ENCODE data around the gene INPP5A.

The INPP5A gene

GRCh38 chr10:132650611-132651250, 113.1 kb downstream of the INPP5A start:
- DNase-seq: no peak

GRCh38 chr10:132651511-132652029, 114.0 kb downstream of the INPP5A start:
- no peak for DNase-seq

DNA sequence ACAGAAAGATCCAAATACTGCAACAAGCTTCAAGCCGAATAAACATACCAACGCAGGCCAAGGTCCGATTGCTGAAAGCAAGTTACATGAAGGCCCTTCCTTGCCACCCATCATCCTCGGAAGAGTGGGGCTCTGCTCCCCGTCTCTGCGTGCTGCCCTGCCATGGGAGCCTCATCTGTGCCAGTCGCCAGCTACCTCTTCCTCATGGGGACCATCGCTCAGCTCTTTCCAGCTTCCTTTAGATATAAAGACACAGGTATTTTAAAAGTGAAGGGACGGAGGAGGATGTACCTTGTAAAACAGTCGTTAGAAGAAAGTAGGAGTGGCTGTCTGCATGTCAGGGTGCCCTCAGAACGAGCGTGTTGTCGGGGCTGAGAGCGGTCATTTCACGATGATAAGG, 114.9 kb downstream of the INPP5A start:
- DNase-seq: no peak

GRCh38 chr10:132652936-132653590, 115.5 kb downstream of the INPP5A start:
- DNase-seq: no peak

- DNase-seq: no peak
Measured at GRCh38 chr10:132653721-132654120, 116.1 kb downstream of the INPP5A start.

- no peak for DNase-seq
Measured at GRCh38 chr10:132654121-132654571, 116.6 kb downstream of the INPP5A start.

DNA sequence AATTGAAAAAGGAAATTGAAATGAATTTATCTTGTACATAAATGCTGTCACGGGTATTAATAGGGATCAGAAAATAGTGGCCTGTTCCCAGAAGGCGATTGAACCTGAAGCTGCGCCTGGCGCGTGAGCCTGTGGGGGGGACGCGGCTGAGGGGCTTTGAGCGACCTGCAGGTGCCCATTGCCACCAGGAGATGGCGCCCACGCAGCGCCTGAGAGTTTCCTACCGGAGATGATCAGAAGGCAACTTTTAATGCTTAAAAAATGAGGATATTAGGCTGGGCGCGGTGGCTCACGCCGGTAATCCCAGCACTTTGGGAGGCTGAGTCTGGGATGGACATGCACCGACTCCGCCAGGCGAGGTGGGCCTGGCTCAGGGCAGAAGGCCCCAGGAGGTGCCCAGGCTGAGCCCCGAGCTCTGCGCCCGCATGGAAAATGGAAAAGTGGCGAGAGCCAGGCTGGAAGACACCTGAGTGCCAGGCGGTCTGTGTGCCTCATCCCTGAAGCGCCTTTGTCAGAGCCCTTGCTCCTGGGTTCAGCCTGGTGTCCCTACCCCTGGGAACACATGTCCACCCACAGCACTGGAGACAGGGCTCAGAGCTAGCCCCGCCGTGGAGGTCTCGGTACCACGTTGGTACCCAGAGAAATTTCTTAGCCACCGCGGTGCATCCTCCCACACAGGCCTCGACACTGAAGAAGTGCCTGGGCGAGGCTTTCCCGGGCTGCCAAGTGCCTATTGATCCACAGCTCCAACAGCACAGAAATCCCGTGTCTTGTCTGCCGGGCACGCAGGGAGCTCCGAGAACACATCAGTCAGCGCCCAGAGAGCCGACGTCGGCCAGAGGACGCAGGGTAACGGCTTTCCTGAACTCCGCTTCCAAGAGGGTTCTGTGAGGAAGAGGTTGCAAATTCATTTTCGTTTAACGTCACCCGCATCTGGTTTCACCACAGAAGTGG, 117.4 kb downstream of the INPP5A start:
- DNase-seq: peak; percentile 58

DNA sequence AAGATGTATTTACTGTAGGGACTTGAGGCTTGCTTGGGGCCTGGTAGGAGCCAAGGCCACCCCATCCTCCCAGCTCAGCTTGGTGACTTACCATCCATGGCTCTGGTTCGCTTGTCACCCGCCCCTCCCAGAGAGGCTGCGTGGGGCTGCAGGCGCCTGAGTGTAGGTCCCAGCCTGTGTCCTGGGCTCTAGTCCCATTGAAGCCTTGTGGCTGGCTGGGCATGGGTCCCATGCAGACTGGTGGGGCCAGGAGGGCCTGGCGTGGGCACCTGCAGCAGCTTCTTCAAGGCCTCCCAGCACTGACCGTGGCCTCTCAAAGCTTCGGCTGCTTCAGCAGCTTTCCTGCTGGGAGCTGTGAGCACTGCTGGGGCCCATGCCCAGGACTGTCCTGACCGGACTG, 118.1 kb downstream of the INPP5A start:
- no peak for DNase-seq

GRCh38 chr10:132656283-132657126, 118.9 kb downstream of the INPP5A start:
- no peak for DNase-seq

DNA sequence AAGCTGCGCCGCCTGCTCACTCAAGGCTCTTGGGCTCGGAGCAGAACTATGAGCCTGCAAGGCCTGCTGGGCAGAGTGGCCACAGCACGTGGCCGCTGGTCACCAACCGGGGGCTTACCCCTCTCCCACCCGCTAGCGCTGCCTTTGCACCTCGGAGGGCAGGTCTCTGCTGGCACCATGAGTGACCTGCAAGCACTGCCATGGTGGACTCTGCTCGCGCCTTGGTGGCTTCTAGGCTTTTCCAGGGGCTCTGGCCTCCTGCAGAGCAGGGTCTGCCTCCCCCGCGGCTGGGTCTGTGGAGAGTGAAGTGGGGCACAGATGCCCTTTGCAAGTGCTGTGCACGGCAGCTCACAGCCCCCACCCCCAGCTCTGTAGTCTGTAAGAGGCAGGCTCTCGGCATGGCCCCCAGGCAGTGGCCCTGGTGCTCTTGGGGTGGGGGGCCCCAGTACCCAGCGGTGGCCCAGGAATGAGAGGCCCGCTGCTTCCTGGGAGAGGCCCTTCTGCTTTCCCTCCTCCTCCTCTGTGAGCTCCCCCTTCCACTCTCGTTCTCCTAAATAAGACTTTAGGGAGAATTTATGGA, 119.6 kb downstream of the INPP5A start:
- no peak for DNase-seq

DNA sequence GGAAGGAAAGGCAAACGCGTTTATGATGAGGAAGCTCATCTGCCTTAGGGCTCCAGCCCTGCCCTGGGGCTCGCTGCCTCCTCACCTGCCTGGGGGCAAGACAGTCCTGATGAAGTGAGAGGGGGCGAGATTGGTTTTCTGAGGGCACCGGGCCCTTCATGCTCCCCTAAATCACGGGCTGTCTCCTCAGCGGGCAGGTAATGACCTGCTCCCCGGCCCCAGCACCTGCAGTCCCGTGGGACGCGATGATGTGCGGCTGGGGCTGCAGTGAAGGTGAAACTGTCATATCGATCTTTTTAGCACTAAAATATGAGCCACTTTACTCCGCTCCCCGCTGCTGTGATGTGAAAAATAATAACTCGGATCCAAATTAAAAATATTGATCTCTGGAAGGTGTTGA, 120.2 kb downstream of the INPP5A start:
- no peak for DNase-seq

- no peak for DNase-seq
Measured at GRCh38 chr10:132658546-132659205, 121.1 kb downstream of the INPP5A start.

DNA sequence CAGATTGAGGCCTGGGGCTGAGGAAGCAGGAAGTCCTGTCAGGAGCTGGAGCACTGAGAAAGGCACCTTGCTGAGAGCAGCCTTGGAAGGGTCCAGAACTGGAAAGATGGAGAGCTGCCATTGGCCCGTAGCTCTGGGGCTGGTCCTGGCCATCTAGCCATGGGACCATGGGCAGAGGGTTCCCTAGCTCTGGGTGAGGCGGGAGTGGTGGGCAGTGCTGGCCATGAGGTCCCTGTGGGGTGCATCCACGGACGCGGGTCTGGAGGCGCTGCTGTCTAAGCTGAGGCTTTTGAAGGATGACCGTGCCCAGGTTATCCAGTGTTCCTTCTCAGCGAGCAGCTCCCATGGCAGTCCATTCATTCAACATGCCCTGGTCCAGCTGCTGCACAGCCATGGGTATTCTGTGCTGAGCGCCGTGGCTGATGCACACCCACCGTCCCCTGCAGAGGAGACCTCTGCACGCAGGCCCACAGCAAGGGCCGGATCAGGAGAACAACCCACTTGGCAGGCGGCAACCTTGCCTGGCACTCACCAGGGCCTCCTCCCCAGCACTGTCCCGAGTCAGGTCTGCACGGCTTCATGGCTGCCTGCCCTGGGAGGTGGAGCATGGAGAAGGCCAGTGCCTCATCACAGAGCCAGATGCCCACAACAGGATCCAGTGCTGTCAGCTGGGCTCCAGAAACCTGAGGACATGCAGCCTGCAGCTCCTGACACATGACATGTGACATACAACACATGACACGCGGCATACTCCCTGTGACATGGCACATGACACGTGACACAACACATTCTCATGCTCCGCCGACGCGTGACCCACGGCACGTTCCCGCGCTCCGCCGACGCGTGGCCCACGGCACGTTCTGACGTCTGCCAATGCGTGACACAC, 121.9 kb downstream of the INPP5A start:
- DNase-seq: no peak

GRCh38 chr10:132660385-132660784, 122.8 kb downstream of the INPP5A start:
- DNase-seq: no peak

- DNase-seq: no peak
Measured at GRCh38 chr10:132662186-132662920, 124.8 kb downstream of the INPP5A start.

DNA sequence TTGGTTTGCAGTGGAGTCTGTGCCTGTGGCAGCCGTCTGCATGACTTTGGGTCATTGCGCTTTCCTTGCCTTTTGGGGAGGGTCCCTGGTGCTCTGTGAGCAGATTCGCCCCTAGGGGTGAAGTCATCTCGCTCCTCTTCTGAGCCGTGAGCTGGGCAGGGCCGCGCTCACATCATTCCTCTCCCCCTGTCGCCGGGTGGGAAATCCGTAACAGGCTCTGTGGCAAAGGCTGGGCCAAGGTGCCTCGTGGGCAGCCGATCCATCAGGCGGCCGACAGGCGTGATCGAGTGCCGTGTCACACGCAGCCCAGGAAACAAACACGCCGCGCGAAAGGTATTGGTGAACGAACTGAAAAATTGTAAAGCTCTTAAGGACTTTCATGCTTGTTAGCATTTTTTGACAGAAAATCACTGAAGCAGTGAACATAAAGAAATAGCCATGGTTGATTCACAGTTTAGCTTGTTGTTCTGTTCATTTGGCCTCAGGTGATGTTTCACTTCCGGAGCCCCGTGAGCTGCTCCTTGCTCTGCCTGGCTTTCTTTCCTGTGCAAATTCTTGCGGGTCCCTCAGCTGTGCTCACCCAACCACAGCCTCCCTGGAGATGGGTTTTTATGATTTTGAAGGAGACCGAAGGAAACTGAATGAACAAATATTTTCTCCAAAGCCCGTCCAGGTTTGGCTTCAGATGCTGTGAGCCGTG, 126.2 kb downstream of the INPP5A start:
- no peak for DNase-seq

GRCh38 chr10:132664407-132664806, 126.8 kb downstream of the INPP5A start:
- no peak for DNase-seq

- DNase-seq: no peak
Measured at GRCh38 chr10:132664883-132665282, 127.3 kb downstream of the INPP5A start.

Measured in CD4-positive, alpha-beta T cell treated with Interleukin-6 for 4 hours (primary cell).